ENCODE results near the gene COX6B1.

DNA sequence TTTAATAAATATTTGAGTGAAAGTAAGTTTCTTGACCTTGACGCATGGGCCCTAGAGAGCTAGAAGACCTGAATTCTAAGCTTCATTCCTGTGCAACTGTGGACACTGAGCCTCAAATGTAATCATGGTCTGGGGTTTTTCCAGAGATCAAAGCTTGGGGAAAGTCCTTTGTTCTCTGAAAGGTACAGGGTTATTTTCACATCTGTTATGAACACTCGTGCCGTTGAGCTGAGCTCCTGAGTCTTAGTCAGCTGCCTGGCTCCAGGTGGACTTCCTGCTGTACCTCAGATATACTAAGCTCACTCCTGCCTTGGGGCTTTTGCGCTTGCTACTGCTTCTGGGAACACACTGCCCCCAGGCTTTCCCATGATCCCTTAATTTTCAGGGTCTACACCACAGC, 48.7 kb downstream of the COX6B1 start:
- TF ChIP-seq, protein P1, sequence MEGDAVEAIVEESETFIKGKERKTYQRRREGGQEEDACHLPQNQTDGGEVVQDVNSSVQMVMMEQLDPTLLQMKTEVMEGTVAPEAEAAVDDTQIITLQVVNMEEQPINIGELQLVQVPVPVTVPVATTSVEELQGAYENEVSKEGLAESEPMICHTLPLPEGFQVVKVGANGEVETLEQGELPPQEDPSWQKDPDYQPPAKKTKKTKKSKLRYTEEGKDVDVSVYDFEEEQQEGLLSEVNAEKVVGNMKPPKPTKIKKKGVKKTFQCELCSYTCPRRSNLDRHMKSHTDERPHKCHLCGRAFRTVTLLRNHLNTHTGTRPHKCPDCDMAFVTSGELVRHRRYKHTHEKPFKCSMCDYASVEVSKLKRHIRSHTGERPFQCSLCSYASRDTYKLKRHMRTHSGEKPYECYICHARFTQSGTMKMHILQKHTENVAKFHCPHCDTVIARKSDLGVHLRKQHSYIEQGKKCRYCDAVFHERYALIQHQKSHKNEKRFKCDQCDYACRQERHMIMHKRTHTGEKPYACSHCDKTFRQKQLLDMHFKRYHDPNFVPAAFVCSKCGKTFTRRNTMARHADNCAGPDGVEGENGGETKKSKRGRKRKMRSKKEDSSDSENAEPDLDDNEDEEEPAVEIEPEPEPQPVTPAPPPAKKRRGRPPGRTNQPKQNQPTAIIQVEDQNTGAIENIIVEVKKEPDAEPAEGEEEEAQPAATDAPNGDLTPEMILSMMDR (IDR thresholded peaks at IDR 0.05; ENCODE audit: borderline replicate concordance, extremely low read depth, low read length, poor library complexity, severe bottlenecking): no peak
- no peak for TF ChIP-seq EZH2 (IDR thresholded peaks at IDR 0.05; ENCODE audit: borderline replicate concordance, low read depth, low read length, severe bottlenecking)

Data from DND-41 (cell line).